OCI-LY7 (cell line): ENCODE measurements around the gene PTPRT. TPM values are rescaled to one million over a fixed set of nuclear protein-coding genes. Genes with fewer than 3 reads are reported as not detected.

Experiments
- BruUV-seq: library from RNA; stranded (reverse); fragments of 400-500 nt; replicated peaks from 2 replicates; lab custom pipeline; 2021; lab: Mats Ljungman, UMichigan
- CTCF ChIA-PET: fragments of 300-600 bp; sonication (Branson Sonifier 250); formaldehyde crosslinking; loops from one replicate; lab custom pipeline; 2022; ENCODE audit warnings: antibody characterized with exemption; ENCODE audit not compliant: unreplicated experiment; lab: Charles Lee
- POLR2A ChIA-PET: fragments of 300-600 bp; sonication (Branson Sonifier 250); formaldehyde crosslinking; loops from one replicate; lab custom pipeline; 2022; ENCODE audit warnings: antibody characterized with exemption; lab: Charles Lee
- DNase-seq: peaks from one replicate; pipeline ENCODE4 v3.0.0-alpha.2; 2015; ENCODE audit warnings: low spot score
- H2AFZ ChIP-seq: fragments of 200-600 bp; sonication (generic), shearing (Covaris generic); 2 replicates; pipeline ENCODE4 v1.6.1; 2014; ENCODE audit warnings: mild to moderate bottlenecking, antibody characterized with exemption, low read length, moderate library complexity
- H3K27ac ChIP-seq: fragments of 200-600 bp; sonication (generic); 2 replicates; pipeline ENCODE4 v1.5.1; 2014; ENCODE audit warnings: mixed run types, low read depth, mild to moderate bottlenecking, moderate library complexity, low read length, inconsistent platforms; ENCODE audit not compliant: poor library complexity, severe bottlenecking
- H3K36me3 ChIP-seq: fragments of 200-600 bp; sonication (generic); 2 replicates; pipeline ENCODE4 v1.6.1; 2014; ENCODE audit warnings: mild to moderate bottlenecking, antibody characterized with exemption, low read length, moderate library complexity, mixed read lengths; ENCODE audit not compliant: insufficient read depth
- H3K4me1 ChIP-seq: fragments of 200-600 bp; sonication (generic); 2 replicates; pipeline ENCODE4 v1.5.1; 2014; ENCODE audit warnings: mild to moderate bottlenecking, low read length; ENCODE audit not compliant: insufficient read depth, poor library complexity, severe bottlenecking
- H3K4me2 ChIP-seq: fragments of 200-600 bp; sonication (generic); 2 replicates; pipeline ENCODE4 v1.6.1; 2014; ENCODE audit warnings: mild to moderate bottlenecking, low read length
- H3K4me3 ChIP-seq: fragments of 200-600 bp; sonication (generic); 2 replicates; pipeline ENCODE4 v1.5.1; 2014; ENCODE audit warnings: mild to moderate bottlenecking, low read depth, low read length; ENCODE audit not compliant: poor library complexity, severe bottlenecking
- H3K79me2 ChIP-seq: fragments of 200-600 bp; sonication (generic); 2 replicates; pipeline ENCODE4 v1.6.1; 2016; ENCODE audit warnings: low read depth, mild to moderate bottlenecking, low read length, moderate library complexity, mixed read lengths; ENCODE audit not compliant: insufficient read depth
- H3K9me2 ChIP-seq: fragments of 200-600 bp; sonication (generic); 2 replicates; pipeline ENCODE4 v1.6.1; 2016; ENCODE audit warnings: mild to moderate bottlenecking, low read length, mixed read lengths; ENCODE audit not compliant: insufficient read depth
- H3K9me3 ChIP-seq: fragments of 200-600 bp; sonication (generic); 2 replicates; pipeline ENCODE4 v1.6.1; 2014; ENCODE audit warnings: mild to moderate bottlenecking, mixed run types, low read length, mixed read lengths
- H4K20me1 ChIP-seq: fragments of 200-600 bp; sonication (generic); 2 replicates; pipeline ENCODE4 v1.6.1; 2014; ENCODE audit warnings: mild to moderate bottlenecking, antibody characterized with exemption, low read length, moderate library complexity, mixed read lengths; ENCODE audit not compliant: insufficient read depth
- EZH2phosphoT487 ChIP-seq: fragments of 200-600 bp; sonication (generic); IDR thresholded peaks from 2 replicates; pipeline ENCODE4 v1.6.1; 2018; ENCODE audit warnings: low read depth, borderline replicate concordance, mild to moderate bottlenecking, mixed run types, antibody characterized with exemption, low read length, moderate library complexity, mixed read lengths
- intact Hi-C: fragments of 100-400 bp; cut with micrococcal nuclease; formaldehyde crosslinking; loops from one replicate; pipeline ENCODE4 v1.10.0; 2022; ENCODE audit not compliant: unreplicated experiment
- total RNA-seq, 2 experiments: library from RNA; depleted of rRNA in 1 of 2; stranded (reverse); fragments of >200 nt in 1 of 2; shearing (Covaris generic) in 1 of 2; gene quantifications; 2 replicates each; pipeline ENCODE4 v1.2.3, GENCODE V29; 2014 to 2022
- TF ChIP-seq, protein P1 (sequence below): fragments of 200-600 bp; sonication (generic); conservative IDR thresholded peaks from 2 replicates; pipeline ENCODE4 v1.5.1; 2014; ENCODE audit warnings: mild to moderate bottlenecking, antibody characterized with exemption, low read length, moderate library complexity, mixed read lengths

The PTPRT gene
- total RNA-seq, 2 experiments from 2014 or later: not detected

DNA sequence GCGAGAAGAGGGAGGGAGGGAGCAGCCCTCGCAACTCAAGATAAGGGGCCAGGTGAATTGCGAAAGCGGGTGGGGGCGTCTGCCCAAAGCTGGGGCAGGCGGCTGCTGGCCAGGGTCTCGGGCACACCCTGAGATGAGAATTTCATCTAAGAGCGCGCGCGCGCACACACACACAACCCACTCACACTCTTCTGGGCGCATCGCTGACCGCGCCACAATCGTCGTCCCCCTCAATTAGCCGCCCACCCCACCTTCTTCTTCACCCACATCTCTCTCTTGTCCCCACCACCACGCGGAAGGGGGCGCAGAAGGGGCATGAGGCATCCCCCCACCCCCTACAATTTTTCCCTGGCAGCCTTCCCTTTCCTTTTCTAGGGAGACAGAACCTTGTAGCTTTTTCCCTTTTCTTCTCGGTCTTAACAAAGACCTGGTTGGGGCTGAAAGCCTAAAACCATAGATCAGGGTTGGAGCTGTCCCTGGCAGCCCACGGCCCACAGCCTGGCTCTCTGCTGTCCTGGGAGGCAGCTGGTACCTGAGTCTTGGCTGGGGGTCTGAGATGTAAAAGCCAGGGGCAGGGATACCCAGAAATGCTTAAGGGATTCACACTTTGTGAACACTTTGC, 737 bp upstream of the PTPRT start:
- H3K79me2 ChIP-seq: no peaks in the 10 kb centered on the region
- no peak overlapping the region for H3K4me2 ChIP-seq
- no peaks in the 10 kb centered on the region for H3K9me3 ChIP-seq
- H2AFZ ChIP-seq: no peak overlapping the region
- CTCF ChIA-PET: no interaction called here
- no peak overlapping the region for H3K4me3 ChIP-seq
- no peak for TF ChIP-seq EZH2phosphoT487
- TF ChIP-seq, protein P1, sequence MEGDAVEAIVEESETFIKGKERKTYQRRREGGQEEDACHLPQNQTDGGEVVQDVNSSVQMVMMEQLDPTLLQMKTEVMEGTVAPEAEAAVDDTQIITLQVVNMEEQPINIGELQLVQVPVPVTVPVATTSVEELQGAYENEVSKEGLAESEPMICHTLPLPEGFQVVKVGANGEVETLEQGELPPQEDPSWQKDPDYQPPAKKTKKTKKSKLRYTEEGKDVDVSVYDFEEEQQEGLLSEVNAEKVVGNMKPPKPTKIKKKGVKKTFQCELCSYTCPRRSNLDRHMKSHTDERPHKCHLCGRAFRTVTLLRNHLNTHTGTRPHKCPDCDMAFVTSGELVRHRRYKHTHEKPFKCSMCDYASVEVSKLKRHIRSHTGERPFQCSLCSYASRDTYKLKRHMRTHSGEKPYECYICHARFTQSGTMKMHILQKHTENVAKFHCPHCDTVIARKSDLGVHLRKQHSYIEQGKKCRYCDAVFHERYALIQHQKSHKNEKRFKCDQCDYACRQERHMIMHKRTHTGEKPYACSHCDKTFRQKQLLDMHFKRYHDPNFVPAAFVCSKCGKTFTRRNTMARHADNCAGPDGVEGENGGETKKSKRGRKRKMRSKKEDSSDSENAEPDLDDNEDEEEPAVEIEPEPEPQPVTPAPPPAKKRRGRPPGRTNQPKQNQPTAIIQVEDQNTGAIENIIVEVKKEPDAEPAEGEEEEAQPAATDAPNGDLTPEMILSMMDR: no peak
- no peaks in the 10 kb centered on the region for H3K4me1 ChIP-seq
- no peak overlapping the region for H3K27ac ChIP-seq
- no peaks in the 10 kb centered on the region for H3K9me2 ChIP-seq
- no TSS peak for BruUV-seq
- POLR2A ChIA-PET: no interaction called here
- H3K36me3 ChIP-seq: no peaks in the 10 kb centered on the region
- no peaks in the 10 kb centered on the region for H4K20me1 ChIP-seq
- no peak for DNase-seq
- intact Hi-C loops: no loop called here

DNA sequence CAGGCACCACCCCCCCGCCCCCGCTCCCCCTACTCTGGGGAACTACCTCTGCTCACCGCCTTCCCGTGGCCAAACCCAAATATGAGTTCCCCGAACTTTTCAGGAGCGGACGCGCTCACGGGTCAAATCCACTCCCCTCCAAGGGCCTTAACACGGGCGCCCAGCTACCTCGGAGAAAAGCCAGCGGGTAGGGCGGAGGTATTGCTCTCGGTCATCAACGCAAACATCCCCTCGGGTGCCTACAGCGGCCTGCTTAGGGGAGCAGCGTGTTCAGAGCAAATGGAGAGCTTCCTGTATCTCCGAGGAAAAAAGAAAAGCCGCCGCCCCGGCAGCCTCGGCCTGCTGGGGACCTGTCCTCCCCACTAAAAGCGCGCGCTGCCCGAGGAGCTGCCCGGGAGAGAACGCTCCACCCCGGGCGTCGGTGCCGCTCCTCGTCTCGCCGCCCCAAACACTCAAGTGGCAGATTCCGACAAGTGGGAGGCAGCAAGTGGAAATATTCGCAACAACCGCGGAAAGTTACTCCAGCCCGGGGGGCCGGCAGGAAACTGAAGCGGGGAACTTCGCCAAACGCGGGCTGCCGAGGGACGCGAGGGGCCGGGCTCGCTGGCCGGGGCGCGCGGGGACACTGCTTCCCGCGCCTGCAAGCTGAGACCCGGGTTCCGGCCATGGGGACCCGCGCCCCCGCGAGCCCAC, 699 bp downstream of the PTPRT start:
- Histone ChIP-seq H3K9me2 (no peaks in the 10 kb centered on the region), H3K4me1 (no peaks in the 10 kb centered on the region), H2AFZ (no peak overlapping the region), H3K4me2 (no peak overlapping the region), H3K36me3 (no peaks in the 10 kb centered on the region), H4K20me1 (no peaks in the 10 kb centered on the region), H3K79me2 (no peaks in the 10 kb centered on the region), H3K9me3 (no peaks in the 10 kb centered on the region), H3K4me3 (no peak overlapping the region), H3K27ac (no peak overlapping the region)
- no peak for TF ChIP-seq EZH2phosphoT487
- TF ChIP-seq, protein P1: no peak
- intact Hi-C loops: loop anchor here (5.0 kb wide), 2 partner anchors 1232 to 1452 kb away; no protein-coding TSS in a partner anchor
- POLR2A ChIA-PET: no interaction called here
- no TSS peak for BruUV-seq
- CTCF ChIA-PET: no interaction called here
- no peak for DNase-seq

DNA sequence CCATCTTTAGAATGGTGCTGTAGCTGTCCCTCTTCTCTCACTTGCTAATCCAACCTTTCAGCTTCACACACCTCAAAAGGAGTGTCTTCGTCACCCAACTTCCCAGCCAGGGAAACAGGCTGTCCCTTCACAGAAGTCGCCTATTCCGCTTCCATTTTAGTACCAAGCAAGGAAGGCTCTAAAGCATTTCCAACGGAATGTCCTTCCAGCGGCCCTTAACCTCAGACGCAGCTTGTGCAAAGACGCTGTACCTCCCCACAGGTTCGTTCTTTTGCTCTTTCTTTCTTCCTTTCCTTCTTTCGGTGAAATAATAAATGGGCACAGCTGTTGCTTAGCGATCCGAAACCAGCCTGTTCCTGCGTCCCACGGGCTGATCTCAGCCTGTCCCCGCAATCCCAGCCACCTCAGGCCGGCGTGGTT, 1.5 kb downstream of the PTPRT start:
- intact Hi-C loops: loop anchor here (5.0 kb wide), 2 partner anchors 1231 to 1451 kb away; no protein-coding TSS in a partner anchor
- Histone ChIP-seq H3K79me2 (no peaks in the 10 kb centered on the region), H2AFZ (no peak overlapping the region), H3K4me3 (no peak overlapping the region), H4K20me1 (no peaks in the 10 kb centered on the region), H3K27ac (no peak overlapping the region), H3K9me2 (no peaks in the 10 kb centered on the region), H3K4me1 (no peaks in the 10 kb centered on the region), H3K9me3 (no peaks in the 10 kb centered on the region), H3K36me3 (no peaks in the 10 kb centered on the region), H3K4me2 (no peak overlapping the region)
- no TSS peak for BruUV-seq
- ChIA-PET CTCF (no interaction called here), POLR2A (no interaction called here)
- no peak for DNase-seq
- TF ChIP-seq, protein P1: no peak
- TF ChIP-seq EZH2phosphoT487: no peak
